GM23248 (cell line): ENCODE results near the gene CEBPZOS.

Experiments
- EZH2 ChIP-seq: fragments of 200-600 bp; sonication (generic); IDR thresholded peaks from 2 replicates; pipeline ENCODE4 v1.6.1; 2018; ENCODE audit warnings: antibody characterized with exemption, mild to moderate bottlenecking; ENCODE audit not compliant: insufficient read depth, poor library complexity, severe bottlenecking
- EZH2phosphoT487 ChIP-seq: fragments of 200-600 bp; sonication (generic); IDR thresholded peaks from 2 replicates; pipeline ENCODE4 v1.6.1; 2018; ENCODE audit warnings: antibody characterized with exemption, moderate library complexity, mild to moderate bottlenecking, low read depth; ENCODE audit not compliant: insufficient read depth

GRCh38 chr2:37168217-37168981 lies 27.9 kb upstream of the CEBPZOS start:
- no peak for TF ChIP-seq EZH2
- TF ChIP-seq EZH2phosphoT487 = no peak
